ENCODE measurements around the gene NEAT1.
"Not testable (repeated sequence)": the region's sequence is repeated elsewhere in the genome, so short reads cannot be mapped to it uniquely, and the experiment has no call there.

NEAT1 gene

GRCh38 chr11:65448074-65448417 is 25.4 kb downstream of the NEAT1 start:
- ChIA-PET POLR2A (interaction anchor here (1.7 to 11.2 kb wide), 7 partner anchors 24 to 60 kb away, joined by 5 to 156 read pairs (median 8); partner anchors contain the start of genes MALAT1 and NEAT1), CTCF (interaction anchor here (1.1 kb wide), 1 partner anchor 33 kb away, joined by 3 read pairs; no protein-coding TSS in a partner anchor)
- no peak for DNase-seq (ENCODE audit: extremely low spot score)
- TF ChIP-seq CTBP1 (IDR thresholded peaks at IDR 0.05; ENCODE audit: borderline replicate concordance) (no peak), TARDBP (IDR thresholded peaks at IDR 0.05) (no peak)

GRCh38 chr11:65448418-65449105 is 26.0 kb downstream of the NEAT1 start:
- CTCF ChIA-PET = interaction anchor here (1.0 kb wide), 1 partner anchor 10 kb away, joined by 3 read pairs; no protein-coding TSS in a partner anchor
- POLR2A ChIA-PET = interaction anchor here (0.6 to 11.2 kb wide), 6 partner anchors 23 to 53 kb away, joined by 3 to 156 read pairs (median 6); partner anchors contain the start of genes MALAT1 and NEAT1
- no peak for DNase-seq (ENCODE audit: extremely low spot score)
- TF ChIP-seq ELF4 (IDR thresholded peaks at IDR 0.05) (no peak), NFRKB (IDR thresholded peaks at IDR 0.05) (no peak), TARDBP (IDR thresholded peaks at IDR 0.05) (no peak), FOXK2 (IDR thresholded peaks at IDR 0.05) (no peak), ARNT (IDR thresholded peaks at IDR 0.05) (no peak), LEF1 (IDR thresholded peaks at IDR 0.05; ENCODE audit: borderline replicate concordance) (no peak), CTBP1 (IDR thresholded peaks at IDR 0.05; ENCODE audit: borderline replicate concordance) (no peak), ZNF384 (IDR thresholded peaks at IDR 0.05) (no peak), FOXA1 (IDR thresholded peaks at IDR 0.05) (no peak), FOXM1 (IDR thresholded peaks at IDR 0.05; ENCODE audit: borderline replicate concordance) (no peak), L3MBTL2 (conservative IDR thresholded peaks at IDR 0.05) (no peak)
- TF ChIP-seq, protein P1, sequence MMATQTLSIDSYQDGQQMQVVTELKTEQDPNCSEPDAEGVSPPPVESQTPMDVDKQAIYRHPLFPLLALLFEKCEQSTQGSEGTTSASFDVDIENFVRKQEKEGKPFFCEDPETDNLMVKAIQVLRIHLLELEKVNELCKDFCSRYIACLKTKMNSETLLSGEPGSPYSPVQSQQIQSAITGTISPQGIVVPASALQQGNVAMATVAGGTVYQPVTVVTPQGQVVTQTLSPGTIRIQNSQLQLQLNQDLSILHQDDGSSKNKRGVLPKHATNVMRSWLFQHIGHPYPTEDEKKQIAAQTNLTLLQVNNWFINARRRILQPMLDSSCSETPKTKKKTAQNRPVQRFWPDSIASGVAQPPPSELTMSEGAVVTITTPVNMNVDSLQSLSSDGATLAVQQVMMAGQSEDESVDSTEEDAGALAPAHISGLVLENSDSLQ (IDR thresholded peaks at IDR 0.05) = no peak

DNA sequence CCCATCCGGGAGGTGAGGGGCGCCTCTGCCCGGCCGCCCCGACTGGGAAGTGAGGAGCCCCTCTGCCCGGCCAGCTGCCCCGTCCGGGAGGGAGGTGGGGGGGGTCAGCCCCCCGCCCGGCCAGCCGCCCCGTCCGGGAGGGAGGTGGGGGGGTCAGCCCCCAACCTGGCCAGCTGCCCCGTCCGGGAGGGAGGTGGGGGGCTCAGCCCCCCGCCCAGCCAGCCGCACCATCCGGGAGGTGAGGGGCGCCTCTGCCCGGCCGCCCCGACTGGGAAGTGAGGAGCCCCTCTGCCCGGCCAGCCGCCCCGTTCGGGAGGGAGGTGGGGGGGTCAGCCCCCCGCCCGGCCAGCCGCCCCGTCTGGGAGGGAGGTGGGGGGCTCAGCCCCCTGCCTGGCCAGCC is 28.7 kb downstream of the NEAT1 start:
- CTCF ChIA-PET; DNase-seq (ENCODE audit: extremely low spot score); POLR2A ChIA-PET: not testable (repeated sequence)

DNA sequence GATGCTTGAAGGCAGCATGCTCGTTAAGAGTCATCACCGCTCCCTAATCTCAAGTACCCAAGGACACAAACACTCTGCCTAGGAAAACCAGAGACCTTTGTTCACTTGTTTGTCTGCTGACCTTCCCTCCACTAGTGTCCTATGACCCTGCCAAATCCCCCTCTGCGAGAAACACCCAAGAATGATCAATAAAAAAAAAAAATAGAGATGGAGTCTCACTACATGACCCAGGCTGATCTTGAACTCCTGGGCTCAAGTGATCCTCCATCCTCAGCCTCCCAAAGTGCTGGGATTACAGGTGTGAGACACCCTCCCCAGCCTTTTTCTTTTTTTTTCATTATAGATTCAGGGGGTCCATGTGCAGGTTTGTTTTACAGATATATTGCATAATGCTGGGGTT is 29.7 kb downstream of the NEAT1 start:
- POLR2A ChIA-PET; CTCF ChIA-PET; DNase-seq (ENCODE audit: extremely low spot score): not testable (repeated sequence)

DNA sequence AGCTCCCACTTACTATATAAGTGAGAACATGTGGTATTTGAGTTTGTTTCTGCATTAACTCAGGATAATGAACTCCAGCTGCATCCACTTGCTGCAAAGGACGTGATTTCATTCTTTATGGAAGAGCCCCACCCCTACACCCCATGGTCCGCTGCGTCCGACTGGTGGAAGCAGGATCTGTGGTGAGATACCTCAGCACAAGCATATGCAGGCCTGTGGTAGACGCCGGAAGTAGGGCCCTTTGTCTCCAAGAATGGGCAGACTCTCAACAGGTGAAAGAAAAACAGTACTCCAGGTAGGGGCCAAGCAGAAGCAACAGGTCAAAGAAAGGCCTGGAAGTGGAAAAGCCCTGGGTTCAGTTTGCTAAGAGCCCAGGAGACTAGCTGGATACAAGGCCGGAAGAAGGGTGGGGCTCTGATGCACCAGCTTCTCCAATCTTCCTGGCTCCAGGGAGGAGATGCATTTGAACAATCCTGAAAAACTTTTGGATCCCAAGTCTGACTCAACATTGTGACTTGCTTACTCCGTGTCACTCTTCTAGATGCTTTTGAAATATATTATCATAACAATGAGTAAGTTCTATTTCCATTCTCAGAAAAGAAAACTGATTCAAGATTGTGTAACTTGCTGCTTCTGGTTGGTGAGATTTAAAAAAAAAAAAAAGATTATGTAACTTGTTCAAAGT is 30.4 kb downstream of the NEAT1 start:
- TF ChIP-seq FOXA1 (IDR thresholded peaks at IDR 0.05) = no peak
- no peak for TF ChIP-seq FOXK2 (IDR thresholded peaks at IDR 0.05)
- no peak for TF ChIP-seq ARNT (IDR thresholded peaks at IDR 0.05)
- TF ChIP-seq L3MBTL2 (conservative IDR thresholded peaks at IDR 0.05) = no peak
- no peak for TF ChIP-seq ELF4 (IDR thresholded peaks at IDR 0.05)
- TF ChIP-seq, protein P1 (IDR thresholded peaks at IDR 0.05) = no peak
- TF ChIP-seq SP1 (IDR thresholded peaks at IDR 0.05) = no peak
- TF ChIP-seq LEF1 (IDR thresholded peaks at IDR 0.05; ENCODE audit: borderline replicate concordance) = no peak
- no peak for TF ChIP-seq ZNF384 (IDR thresholded peaks at IDR 0.05)
- no peak for TF ChIP-seq BHLHE40 (IDR thresholded peaks at IDR 0.05; ENCODE audit: borderline replicate concordance)
- no peak for TF ChIP-seq NFRKB (IDR thresholded peaks at IDR 0.05)
- TF ChIP-seq CTBP1 (IDR thresholded peaks at IDR 0.05; ENCODE audit: borderline replicate concordance) = no peak
- DNase-seq (ENCODE audit: extremely low spot score) = no peak
- ChIA-PET POLR2A (no interaction called here), CTCF (no interaction called here)

- CTCF ChIA-PET = no interaction called here
- POLR2A ChIA-PET = no interaction called here
- TF ChIP-seq FOXA1 (IDR thresholded peaks at IDR 0.05) = no peak
- no peak for TF ChIP-seq TARDBP (IDR thresholded peaks at IDR 0.05)
- no peak for TF ChIP-seq L3MBTL2 (conservative IDR thresholded peaks at IDR 0.05)
- no peak for TF ChIP-seq CTBP1 (IDR thresholded peaks at IDR 0.05; ENCODE audit: borderline replicate concordance)
- no peak for TF ChIP-seq ARNT (IDR thresholded peaks at IDR 0.05)
- TF ChIP-seq, protein P1 (IDR thresholded peaks at IDR 0.05) = no peak
- no peak for TF ChIP-seq BHLHE40 (IDR thresholded peaks at IDR 0.05; ENCODE audit: borderline replicate concordance)
- no peak for TF ChIP-seq SP1 (IDR thresholded peaks at IDR 0.05)
- no peak for TF ChIP-seq HDGF (IDR thresholded peaks at IDR 0.05; ENCODE audit: borderline replicate concordance)
- no peak for TF ChIP-seq NFRKB (IDR thresholded peaks at IDR 0.05)
- no peak for TF ChIP-seq ELF4 (IDR thresholded peaks at IDR 0.05)
- no peak for TF ChIP-seq SUZ12 (IDR thresholded peaks at IDR 0.05)
- TF ChIP-seq FOXK2 (IDR thresholded peaks at IDR 0.05) = no peak
- TF ChIP-seq FOXM1 (IDR thresholded peaks at IDR 0.05; ENCODE audit: borderline replicate concordance) = no peak
- TF ChIP-seq ZNF384 (IDR thresholded peaks at IDR 0.05) = no peak
- no peak for DNase-seq (ENCODE audit: extremely low spot score)
Observed at GRCh38 chr11:65454311-65454695, 31.7 kb downstream of the NEAT1 start.

Data from HEK293T (cell line).